NCI-H774 (cell line): Measurements from ENCODE around the gene NRP2.

Experiments used
- DNase-seq: peaks from one replicate; lab custom pipeline; 2025; lab: John Stamatoyannopoulos, UW

NRP2 gene

DNA sequence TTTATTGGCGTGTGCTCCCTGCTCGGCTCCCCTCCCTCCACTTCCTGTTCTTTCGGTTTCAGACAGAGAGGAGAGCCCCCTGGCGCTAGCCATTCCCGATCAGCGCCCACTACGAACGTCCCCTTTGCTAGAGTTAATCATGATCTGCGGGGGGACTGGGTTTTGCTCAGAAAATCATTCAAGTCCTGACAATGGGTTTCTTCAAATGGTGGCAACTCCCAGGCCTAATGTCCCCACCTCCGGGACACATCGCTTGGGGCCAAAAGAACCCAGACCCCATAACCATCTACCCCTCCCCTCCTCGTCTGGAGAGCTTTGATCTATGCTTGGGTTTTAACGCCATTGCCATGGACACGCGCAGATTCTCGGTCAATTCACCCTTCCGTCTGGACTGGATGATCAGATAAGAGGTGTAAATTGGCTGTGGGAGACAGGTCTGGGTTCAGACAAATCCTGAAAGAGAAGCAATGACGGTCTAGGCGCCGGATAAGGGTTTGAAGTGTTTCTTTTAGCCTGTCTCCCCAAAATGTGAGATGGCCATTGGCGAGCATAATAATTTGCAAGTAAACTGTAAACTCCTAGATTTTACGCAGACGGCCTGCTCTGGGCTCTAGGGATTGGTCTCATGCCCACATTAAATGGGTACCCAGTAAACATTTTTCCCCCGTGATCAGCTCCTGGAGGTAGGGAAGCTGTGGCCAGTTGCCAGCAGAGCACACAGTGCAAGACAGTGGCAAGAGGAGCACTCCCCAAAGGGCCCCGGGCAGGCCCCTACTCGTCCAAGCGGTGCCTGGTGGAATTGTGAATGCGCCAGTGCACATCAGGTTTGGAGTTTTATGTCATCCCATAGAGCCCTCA lies 4.7 kb downstream of the NRP2 start:
- DNase-seq: no peak

GRCh38 chr2:205687641-205687956 lies 5.3 kb downstream of the NRP2 start:
- DNase-seq: no peak

- no peak for DNase-seq
Observed at GRCh38 chr2:205688417-205689200, 6.3 kb downstream of the NRP2 start.

GRCh38 chr2:205689820-205690219 lies 7.5 kb downstream of the NRP2 start:
- no peak for DNase-seq

DNA sequence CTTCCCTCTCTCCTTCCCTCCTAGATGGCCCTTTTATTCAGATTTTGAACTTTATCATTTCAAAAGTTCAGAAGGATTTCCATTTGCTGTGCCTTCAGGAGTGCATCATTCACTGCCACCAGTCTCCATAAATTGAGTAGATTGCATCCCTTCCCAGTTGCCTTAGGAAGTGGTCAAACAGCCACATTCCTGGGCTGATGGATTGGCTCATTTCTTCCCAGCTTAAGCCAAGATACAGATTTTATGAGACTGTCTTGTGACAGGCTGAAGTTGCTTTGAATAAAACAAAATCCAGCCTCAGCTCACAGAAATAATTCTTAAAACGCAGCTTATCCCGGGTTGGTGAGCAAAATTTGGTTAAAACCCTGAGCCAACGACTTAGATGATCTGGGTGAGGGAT lies 9.8 kb downstream of the NRP2 start:
- DNase-seq: no peak

- DNase-seq: no peak
Observed at GRCh38 chr2:205694256-205694655, 12.0 kb downstream of the NRP2 start.

- DNase-seq: no peak
Observed at GRCh38 chr2:205695460-205695991, 13.2 kb downstream of the NRP2 start.

GRCh38 chr2:205696331-205696926 lies 14.1 kb downstream of the NRP2 start:
- DNase-seq: no peak

- DNase-seq: no peak
Observed at GRCh38 chr2:205696927-205697441, 14.7 kb downstream of the NRP2 start.

GRCh38 chr2:205698286-205699268 lies 16.3 kb downstream of the NRP2 start:
- no peak for DNase-seq

- DNase-seq: no peak
Observed at GRCh38 chr2:205699515-205700289, 17.4 kb downstream of the NRP2 start.

GRCh38 chr2:205700331-205701132 lies 18.2 kb downstream of the NRP2 start:
- DNase-seq: no peak

DNA sequence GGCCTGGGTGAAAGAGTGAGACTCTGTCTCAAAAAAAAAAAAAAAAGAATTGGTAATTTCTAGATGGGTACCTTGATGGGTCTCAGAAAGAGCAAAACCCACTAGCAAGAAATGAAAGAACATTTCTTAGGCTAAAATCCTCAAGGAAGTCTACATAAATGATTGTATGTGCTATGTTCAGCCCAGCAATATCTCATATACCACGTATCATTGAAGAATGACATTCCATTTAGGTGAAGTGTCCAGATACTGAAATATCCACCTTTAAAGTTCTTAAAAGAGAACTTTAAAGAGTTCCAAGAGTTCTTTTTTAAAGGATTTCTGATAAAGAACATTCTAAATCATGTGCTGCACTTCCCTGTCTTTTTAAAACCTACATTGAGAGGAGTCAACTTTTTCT lies 19.2 kb downstream of the NRP2 start:
- DNase-seq: no peak

DNA sequence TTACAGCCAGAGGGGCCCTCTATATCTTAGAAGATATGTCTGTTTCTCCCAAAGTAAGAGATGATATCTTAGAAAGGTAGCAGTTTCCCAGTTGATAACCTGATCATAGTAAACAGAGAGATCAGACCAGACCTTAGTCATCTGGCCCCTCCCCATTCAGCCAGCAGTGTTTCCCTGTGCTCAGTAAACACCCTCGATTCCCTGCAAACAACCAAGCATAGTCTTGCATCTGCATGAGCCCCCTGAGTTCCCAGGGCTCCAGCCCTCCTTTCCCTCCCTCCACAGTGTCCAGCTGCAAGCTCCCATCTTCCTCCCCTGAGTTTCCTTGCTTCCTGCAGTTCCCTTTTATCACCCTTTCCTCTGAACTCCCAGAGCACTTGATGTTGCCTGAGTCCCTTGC lies 20.3 kb downstream of the NRP2 start:
- DNase-seq: no peak

GRCh38 chr2:205703471-205704126 lies 21.3 kb downstream of the NRP2 start:
- DNase-seq: no peak

GRCh38 chr2:205704127-205704741 lies 21.9 kb downstream of the NRP2 start:
- no peak for DNase-seq

DNA sequence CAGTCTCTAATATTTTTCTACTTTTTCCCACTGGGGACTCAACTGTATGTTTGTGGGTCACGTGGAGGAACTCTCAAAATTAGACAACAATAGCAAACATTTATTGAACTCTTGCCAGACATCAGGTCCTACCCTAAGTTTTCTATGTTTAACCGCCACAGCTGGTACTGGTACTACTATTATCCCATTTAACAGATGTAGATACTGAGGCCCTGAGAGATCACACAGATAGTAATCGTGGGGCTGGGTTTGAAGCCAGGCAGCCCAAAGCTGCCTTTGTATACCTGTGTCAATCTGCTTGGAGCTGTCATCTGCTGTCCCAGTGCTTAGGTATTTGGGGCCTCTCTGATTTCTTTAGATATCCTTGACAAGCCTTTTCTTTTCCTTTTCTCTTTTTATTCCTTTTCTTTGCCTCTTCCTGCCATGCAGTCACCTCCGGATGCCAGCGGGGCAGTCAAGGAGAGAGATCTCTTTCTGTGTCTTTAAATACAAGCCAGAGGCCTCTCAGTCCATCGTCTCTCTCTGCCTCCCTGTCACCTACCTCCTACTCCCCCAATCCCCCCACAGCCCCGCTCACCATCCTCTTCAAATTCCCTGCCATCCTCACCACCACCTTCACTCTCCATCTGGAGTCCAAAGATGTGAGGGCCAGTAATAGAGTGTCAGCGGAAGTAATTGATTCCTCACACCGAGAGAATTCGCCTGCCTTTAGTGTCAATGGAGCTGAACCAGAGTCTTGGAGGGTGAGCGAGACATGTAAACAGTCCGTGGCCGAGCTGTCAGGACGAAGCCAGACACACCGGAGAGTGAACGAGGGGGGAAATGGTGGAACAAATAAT lies 23.4 kb downstream of the NRP2 start:
- DNase-seq: no peak
